ENCODE data around the gene BRAF.
"Not testable (repeated sequence)": the region's sequence is repeated elsewhere in the genome, so short reads cannot be mapped to it uniquely, and the experiment has no call there.

The BRAF gene

DNA sequence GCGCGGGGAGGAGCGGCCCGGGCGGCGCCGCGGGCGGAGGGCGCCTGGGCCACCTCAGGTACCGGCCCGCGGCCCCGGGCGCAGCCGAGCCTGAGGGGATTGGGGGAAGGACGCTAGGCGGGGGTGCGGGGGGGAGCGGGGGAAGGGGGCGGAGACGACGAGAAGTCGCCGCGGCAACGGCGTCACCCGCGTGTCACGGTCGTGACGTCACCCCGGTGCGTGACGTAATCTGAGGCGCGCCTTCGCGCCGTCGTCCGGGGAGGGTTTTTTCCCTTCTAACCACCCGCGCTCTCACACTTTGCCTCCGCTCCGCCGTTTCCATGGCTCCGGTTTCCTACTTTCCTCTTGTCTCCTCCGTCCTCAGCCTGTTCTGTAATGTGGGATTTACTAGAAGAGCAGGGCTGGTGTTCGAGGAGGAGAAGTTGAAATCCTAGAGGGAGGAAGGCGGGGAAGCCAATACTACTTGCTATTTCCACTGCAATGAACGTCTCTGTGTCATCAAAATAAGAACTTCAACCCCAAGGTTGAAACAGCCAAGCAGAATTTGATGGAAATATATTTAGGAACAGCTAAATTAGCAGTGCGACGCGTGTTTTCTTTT is at the start of gene BRAF:
Gene BRAF, minus strand, starts transcription at position 109 of the 601 bp plus-strand sequence. CDS start 226 bp downstream, outside the sequence.
- peak within 1 kb of the TSS; percentile 98 for H3K4me3 Mint-ChIP-seq

DNA sequence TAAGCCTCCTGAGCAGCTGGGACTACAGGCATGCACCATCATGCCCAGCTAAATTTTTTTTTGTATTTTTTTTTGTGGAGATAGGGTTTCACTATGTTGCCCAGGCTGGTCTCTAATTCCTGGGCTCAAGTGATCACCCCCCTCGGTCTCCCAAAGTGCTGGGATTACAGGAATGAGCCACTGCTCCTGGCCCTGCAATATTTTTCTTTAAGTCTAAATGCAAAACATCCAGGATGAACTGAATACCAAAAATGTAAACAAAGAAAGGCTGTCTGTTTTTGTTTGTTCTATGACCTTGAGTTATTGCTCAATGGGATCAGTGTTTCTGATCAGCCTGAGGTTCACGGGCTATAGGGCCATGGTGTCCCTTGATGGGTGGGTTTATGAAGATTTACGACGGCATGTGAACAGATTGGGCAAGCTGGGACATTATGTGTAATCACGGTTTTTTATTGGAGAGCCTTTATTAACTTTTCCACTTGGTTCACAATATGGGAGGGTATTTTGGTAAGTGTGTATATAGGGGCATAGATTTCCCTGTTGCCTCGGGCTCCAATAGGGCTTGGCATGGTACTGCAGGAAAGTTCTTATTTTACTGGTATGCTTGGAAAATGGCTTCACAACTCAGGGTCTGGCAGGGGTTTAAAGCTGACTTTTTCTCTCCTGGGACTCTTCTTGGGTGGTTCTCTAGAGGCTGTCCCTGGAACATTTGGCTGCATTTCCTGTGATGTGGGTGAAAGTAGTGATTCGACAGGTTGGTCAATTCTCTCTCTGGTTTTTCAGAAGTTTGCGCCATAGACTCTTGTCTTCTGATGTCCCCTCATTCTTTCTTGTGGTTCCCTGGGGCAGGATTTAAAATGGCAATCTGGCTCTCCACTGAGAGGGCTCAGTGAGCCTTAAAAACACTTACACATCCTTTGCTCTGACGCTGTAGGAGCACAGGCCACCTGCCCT is 48.4 kb upstream of the BRAF start:
- no peaks in the 10 kb centered on the region for H3K9me3 Mint-ChIP-seq
- intact Hi-C loops (cut with micrococcal nuclease) = no loop called here
- H3K36me3 Mint-ChIP-seq (ENCODE audit: low read depth) = no peaks in the 10 kb centered on the region
- H3K4me3 Mint-ChIP-seq = no peak overlapping the region
- no peak overlapping the region for H3K27ac Mint-ChIP-seq
- H3K27me3 Mint-ChIP-seq = no peaks in the 10 kb centered on the region
- no peaks in the 10 kb centered on the region for H3K4me1 Mint-ChIP-seq (ENCODE audit: low read depth)

More for the DNA sequence above, at the start of gene BRAF:
- Mint-ChIP-seq H3K4me1 (ENCODE audit: low read depth) (peaks cover 7% of the 10 kb centered on the region), H3K9me3 (peaks cover 9% of the 10 kb centered on the region), H3K27ac (no peak within 1 kb of the TSS), H3K27me3 (peaks cover 2% of the 10 kb centered on the region), H3K36me3 (ENCODE audit: low read depth) (peaks cover 6% of the 10 kb centered on the region)
- intact Hi-C loops (cut with micrococcal nuclease) = loop anchor here (1.0 to 2.0 kb wide), 2 partner anchors 89 to 228 kb away; partner anchors contain the start of genes MRPS33 and NDUFB2

DNA sequence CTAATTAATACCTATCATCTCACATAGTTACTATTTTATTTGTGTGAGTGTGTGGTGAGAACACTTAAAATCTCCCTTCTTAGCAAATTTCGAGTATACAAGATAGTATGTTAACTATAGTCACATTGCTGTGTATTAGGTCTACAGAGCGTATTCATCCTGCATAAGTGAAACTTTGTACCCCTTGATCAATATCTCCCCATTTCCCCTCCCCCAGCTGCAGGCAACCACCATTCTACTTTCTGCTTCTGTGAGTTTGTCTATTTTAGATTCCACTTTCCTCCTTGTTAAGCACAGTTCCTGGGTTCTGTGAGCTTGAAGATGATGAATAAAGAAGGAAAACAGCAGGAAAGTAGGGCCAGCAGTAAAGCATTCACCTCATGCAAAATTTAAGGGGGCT is 47.6 kb upstream of the BRAF start:
- Mint-ChIP-seq H3K9me3 (no peaks in the 10 kb centered on the region), H3K36me3 (ENCODE audit: low read depth) (no peaks in the 10 kb centered on the region), H3K4me1 (ENCODE audit: low read depth) (no peaks in the 10 kb centered on the region), H3K27me3 (no peaks in the 10 kb centered on the region), H3K27ac (no peak overlapping the region), H3K4me3 (no peak overlapping the region)
- intact Hi-C loops (cut with micrococcal nuclease) = no loop called here

DNA sequence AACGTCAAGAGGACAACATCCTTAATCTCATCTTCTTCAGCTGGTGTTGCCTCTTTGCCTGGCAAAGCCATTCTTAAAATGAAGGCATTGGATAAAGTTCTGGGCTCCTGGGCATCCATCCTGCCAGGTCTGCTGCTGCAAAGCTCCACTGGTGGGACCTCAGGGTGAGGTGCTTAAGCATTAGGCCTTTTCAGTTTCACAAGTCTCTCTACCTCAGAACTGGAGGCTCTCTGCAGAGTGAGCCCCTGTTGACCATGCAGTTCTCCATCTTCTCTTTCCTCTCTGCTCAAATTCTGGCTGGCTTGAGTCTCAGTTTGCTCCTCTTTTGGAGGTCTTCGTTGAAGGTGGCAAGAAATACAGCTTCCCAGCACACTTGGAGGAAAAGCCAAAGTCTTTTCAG is 42.7 kb upstream of the BRAF start:
- no peaks in the 10 kb centered on the region for H3K27me3 Mint-ChIP-seq
- H3K27ac Mint-ChIP-seq = no peak overlapping the region
- H3K9me3 Mint-ChIP-seq = no peaks in the 10 kb centered on the region
- no peaks in the 10 kb centered on the region for H3K4me1 Mint-ChIP-seq (ENCODE audit: low read depth)
- no peak overlapping the region for H3K4me3 Mint-ChIP-seq
- H3K36me3 Mint-ChIP-seq (ENCODE audit: low read depth) = no peaks in the 10 kb centered on the region
- intact Hi-C loops (cut with micrococcal nuclease) = no loop called here

DNA sequence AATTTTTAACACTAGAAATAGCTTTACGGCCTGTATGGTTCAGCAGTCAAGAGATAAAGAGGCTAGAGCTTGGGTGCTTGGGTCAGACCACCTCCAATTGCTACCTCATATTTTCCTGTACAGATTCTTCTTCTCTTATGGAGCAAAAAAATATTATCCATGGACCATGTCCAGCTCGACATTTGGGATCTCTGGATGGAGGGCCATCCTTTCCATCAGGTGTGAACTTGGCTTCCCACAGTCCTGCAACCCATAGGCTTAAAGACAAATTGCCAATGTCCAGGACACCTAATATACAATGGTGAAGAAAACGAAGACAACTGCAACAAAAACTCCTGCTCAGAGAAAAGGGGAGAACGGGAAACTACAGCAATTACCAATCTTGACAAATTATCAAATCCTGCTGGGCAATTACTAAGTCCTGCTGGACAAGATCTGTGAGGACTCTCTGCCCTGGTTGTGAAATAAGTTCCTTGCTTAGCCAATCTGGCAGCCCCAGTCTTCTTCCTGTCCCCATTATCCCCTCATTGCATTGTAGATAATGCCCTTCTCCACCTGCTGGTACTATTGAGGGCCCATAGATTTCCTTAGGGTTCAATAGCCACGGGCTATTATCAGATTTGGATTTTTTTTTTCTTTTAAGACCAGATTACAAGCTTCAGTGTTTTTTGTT is 42.0 kb upstream of the BRAF start:
- H3K27me3 Mint-ChIP-seq = no peaks in the 10 kb centered on the region

DNA sequence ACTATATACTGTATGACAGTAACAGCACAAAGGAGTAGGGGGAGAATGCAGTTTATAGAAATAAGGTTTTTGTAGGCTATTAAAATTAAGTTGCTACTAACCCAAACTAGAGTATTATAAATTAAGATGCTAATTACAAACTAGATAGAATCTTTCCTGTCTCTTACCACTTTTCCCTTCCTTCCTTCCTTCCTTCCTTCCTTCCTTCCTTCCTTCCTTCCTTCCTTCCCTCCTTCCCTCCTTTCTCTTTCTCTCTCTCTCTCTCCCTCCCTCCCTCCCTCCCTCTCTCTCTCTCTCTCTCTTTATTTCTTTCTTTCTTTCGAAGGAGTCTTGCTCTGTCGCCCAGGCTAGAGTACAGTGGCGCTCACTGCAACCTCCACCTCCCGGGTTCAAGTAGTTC is 36.4 kb upstream of the BRAF start:
- Mint-ChIP-seq H3K4me3 (no peak overlapping the region), H3K27me3 (no peaks in the 10 kb centered on the region), H3K4me1 (ENCODE audit: low read depth) (no peaks in the 10 kb centered on the region), H3K27ac (no peak overlapping the region), H3K9me3 (peaks cover 10% of the 10 kb centered on the region), H3K36me3 (ENCODE audit: low read depth) (no peaks in the 10 kb centered on the region)
- intact Hi-C loops (cut with micrococcal nuclease) = no loop called here

More for the DNA sequence above, 42.0 kb upstream of the BRAF start:
- Mint-ChIP-seq H3K4me3 (no peak overlapping the region), H3K4me1 (ENCODE audit: low read depth) (no peaks in the 10 kb centered on the region), H3K27ac (no peak overlapping the region), H3K9me3 (no peaks in the 10 kb centered on the region), H3K36me3 (ENCODE audit: low read depth) (no peaks in the 10 kb centered on the region)
- intact Hi-C loops (cut with micrococcal nuclease) = no loop called here

DNA sequence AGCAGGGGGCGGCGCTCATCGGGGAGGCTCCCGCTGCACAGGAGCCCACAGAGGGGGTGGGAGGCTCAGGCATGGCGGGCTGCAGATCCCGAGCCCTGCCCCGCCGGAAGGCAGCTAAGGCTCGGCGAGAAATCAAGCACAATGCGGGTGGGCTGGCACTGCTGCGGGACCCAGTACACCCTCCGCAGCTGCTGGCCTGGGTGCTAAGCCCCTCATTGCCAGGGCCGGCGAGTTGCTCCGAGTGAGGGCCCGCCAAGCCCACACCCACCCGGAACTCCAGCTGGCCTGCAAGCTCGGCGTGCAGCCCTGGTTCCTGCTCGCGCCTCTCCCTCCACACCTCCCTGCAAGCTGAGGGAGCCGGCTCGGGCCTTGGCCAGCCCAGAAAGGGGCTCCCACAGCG is 32.3 kb upstream of the BRAF start:
- H3K27ac Mint-ChIP-seq; H3K27me3 Mint-ChIP-seq; H3K9me3 Mint-ChIP-seq; H3K4me3 Mint-ChIP-seq; H3K36me3 Mint-ChIP-seq (ENCODE audit: low read depth); H3K4me1 Mint-ChIP-seq (ENCODE audit: low read depth); intact Hi-C loops (cut with micrococcal nuclease): not testable (repeated sequence)

DNA sequence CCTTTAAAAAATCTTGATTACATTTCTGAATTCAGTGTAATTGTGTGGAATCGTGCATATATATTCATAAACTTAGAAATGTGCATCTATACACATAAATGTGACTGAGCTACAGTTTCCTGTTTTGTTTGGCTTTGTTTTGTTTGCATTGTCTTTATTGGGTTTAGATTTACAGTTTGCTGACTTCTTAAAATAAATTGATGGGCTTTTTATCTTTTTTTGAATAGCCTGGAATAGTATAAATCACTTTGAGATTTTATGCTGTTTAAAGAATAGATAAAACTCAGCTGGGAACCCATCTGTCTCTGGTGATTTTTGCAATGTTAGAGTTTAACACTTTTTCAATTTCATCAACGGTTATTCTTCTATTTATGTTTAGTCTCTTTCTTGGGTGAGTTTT is 21.2 kb upstream of the BRAF start:
- no peaks in the 10 kb centered on the region for H3K9me3 Mint-ChIP-seq
- intact Hi-C loops (cut with micrococcal nuclease) = no loop called here
- H3K4me3 Mint-ChIP-seq = no peak overlapping the region
- H3K27ac Mint-ChIP-seq = no peak overlapping the region
- no peaks in the 10 kb centered on the region for H3K27me3 Mint-ChIP-seq
- no peaks in the 10 kb centered on the region for H3K4me1 Mint-ChIP-seq (ENCODE audit: low read depth)
- H3K36me3 Mint-ChIP-seq (ENCODE audit: low read depth) = no peaks in the 10 kb centered on the region

DNA sequence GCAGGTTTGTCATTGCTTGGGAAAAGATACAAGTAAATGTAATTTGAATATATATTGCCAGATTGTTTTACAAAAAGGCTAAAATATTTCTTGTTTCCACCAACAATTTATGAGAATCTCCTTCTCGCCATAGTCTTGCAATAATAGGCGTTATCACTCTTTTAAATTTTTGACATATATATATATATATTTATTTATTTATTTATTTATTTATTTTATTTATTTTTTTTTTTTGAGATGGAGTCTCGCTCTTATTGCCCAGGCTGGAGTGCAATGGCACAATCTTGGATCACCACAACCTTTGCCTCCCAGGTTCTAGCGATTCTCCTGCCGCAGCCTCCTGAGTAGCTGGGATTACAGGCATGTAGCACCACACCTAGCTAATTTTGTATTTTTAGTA is 17.5 kb upstream of the BRAF start:
- intact Hi-C loops (cut with micrococcal nuclease); H3K4me1 Mint-ChIP-seq (ENCODE audit: low read depth); H3K27ac Mint-ChIP-seq; H3K36me3 Mint-ChIP-seq (ENCODE audit: low read depth); H3K4me3 Mint-ChIP-seq; H3K9me3 Mint-ChIP-seq; H3K27me3 Mint-ChIP-seq: not testable (repeated sequence)

DNA sequence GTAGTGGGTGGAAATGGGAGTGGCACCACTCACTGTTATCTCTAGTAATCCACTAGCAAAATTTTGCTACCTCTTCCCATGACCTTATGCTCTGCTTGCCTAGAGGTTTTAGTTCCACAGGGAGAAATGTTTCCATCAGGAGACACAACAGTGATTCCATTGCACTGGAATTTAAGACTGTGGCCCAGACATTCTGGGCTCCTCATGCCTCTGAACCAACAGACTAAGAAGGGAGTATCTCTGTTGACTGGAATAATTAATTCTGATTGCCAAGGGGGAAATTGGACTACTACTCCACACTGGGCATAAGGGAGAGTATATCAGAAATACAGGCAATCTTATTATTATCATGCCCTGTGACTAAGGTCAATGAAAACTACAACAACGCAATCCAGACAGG is 16.2 kb upstream of the BRAF start:
- no peaks in the 10 kb centered on the region for H3K9me3 Mint-ChIP-seq
- no peaks in the 10 kb centered on the region for H3K36me3 Mint-ChIP-seq (ENCODE audit: low read depth)
- intact Hi-C loops (cut with micrococcal nuclease) = no loop called here
- no peak overlapping the region for H3K27ac Mint-ChIP-seq
- H3K4me3 Mint-ChIP-seq = no peak overlapping the region
- no peaks in the 10 kb centered on the region for H3K27me3 Mint-ChIP-seq
- no peaks in the 10 kb centered on the region for H3K4me1 Mint-ChIP-seq (ENCODE audit: low read depth)

DNA sequence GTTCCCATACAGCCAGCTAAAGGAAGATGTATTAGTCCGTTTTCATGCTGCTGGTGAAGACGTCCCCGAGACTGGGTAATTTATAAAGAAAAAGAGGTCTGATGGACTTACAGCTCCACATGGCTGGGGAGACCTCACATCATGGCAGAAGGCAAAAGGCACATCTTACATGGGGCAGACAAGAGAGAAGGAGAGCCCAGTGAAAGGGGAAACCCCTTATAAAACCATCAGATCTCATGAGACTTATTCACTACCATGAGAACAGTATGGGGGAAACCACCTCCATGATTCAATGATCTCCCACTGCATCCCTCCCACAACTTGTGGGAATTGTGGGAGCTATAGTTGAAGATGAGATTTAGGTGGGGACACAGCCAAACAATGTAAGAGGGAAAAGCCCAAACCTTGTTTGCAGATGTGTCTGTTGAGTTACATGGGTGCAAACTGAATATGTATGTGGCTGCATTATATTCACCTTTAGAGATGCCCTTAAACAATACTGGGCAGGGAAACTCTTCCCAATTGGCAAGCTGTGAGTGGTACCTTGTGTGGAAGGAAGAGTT is 13.1 kb upstream of the BRAF start:
- Mint-ChIP-seq H3K36me3 (ENCODE audit: low read depth) (no peaks in the 10 kb centered on the region), H3K4me3 (no peak overlapping the region), H3K4me1 (ENCODE audit: low read depth) (no peaks in the 10 kb centered on the region), H3K27ac (no peak overlapping the region), H3K27me3 (no peaks in the 10 kb centered on the region), H3K9me3 (no peaks in the 10 kb centered on the region)
- intact Hi-C loops (cut with micrococcal nuclease) = no loop called here

DNA sequence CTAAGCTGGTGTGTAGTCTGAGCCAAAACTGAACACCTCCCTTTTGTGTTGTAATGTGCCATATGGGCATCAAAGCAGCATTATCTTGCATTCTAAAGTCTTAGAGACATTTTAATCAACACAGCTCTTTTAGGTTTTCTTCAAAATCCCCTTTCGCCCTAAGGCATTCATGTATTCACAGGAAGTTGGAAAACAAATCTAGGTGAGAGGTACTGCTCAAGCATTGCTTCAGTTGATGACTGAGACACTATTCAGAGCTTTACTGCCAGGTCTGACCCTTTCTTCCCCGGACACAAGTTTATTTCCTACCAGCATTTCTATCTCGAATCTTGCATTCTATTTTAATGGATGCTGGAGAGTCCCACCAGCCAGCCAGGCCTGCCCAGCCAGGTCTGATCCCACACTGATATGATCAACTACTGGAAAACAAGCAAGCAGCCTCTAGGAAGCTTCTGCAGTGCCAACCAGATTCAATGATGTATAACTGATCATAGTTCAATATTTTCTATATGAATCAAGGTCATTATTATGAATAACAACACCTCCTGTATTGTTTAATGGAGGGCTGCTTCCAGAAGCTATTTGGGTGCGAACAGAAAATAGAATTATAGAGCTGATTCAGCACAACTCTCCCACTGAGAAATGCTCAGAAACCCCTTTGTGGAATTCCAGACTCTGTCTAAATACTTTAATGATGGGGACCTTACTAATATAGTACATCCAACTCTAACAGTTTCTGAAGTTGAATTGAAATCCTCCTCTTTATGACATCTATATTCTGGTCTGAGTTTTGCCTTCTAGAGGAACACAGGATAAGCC is 4.0 kb upstream of the BRAF start:
- peaks cover 4% of the 10 kb centered on the region for H3K27me3 Mint-ChIP-seq
- peaks cover 9% of the 10 kb centered on the region for H3K9me3 Mint-ChIP-seq
- H3K36me3 Mint-ChIP-seq (ENCODE audit: low read depth) = peaks cover 6% of the 10 kb centered on the region
- H3K4me1 Mint-ChIP-seq (ENCODE audit: low read depth) = no peaks in the 10 kb centered on the region
- no peak overlapping the region for H3K27ac Mint-ChIP-seq
- intact Hi-C loops (cut with micrococcal nuclease) = no loop called here
- H3K4me3 Mint-ChIP-seq = no peak overlapping the region

DNA sequence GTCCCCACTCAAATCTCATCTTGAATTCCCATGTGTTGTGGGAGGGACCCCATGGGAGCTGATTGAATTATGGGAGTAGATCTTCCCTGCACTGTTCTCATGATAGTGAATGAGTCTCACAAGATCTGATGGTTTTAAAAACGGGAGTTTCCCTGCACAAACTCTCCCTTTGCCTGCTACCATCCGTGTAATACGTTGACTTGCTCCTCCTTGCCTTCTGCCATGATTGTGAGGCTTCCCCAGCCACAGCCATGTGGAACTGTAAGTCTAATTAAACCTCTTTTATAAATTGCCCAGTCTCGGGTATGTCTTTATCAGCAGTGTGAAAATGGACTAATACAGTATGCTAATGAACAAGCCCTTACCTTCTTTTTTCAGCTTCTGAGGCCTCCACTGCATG is 3.2 kb upstream of the BRAF start:
- H3K4me1 Mint-ChIP-seq (ENCODE audit: low read depth); H3K4me3 Mint-ChIP-seq; H3K9me3 Mint-ChIP-seq; intact Hi-C loops (cut with micrococcal nuclease); H3K36me3 Mint-ChIP-seq (ENCODE audit: low read depth); H3K27ac Mint-ChIP-seq; H3K27me3 Mint-ChIP-seq: not testable (repeated sequence)

All from dendritic cell treated with granulocyte-macrophage colony-stimulating factor and Interleukin-4, amounts not matched to agents 40 ng/mL and 50 ng/mL, for 4 days (primary cell).